IPS DF 6.9 (cell line): ENCODE measurements around the gene RRAS.

Source experiments
- DNase-seq: peaks from one replicate; pipeline ENCODE4 v3.0.0-alpha.2; 2013; ENCODE audit warnings: low read depth, low spot score
- H3K27ac ChIP-seq: one replicate; pipeline ENCODE4 v1.5.1; 2013; ENCODE audit warnings: low read length, control low read depth
- H3K27me3 ChIP-seq: 2 replicates; pipeline ENCODE4 v1.6.1; 2013; ENCODE audit warnings: mild to moderate bottlenecking, low read length; ENCODE audit not compliant: control insufficient read depth, insufficient read depth
- H3K36me3 ChIP-seq: 2 replicates; pipeline ENCODE4 v1.6.1; 2013; ENCODE audit warnings: low read length; ENCODE audit not compliant: control insufficient read depth, insufficient read depth
- H3K4me1 ChIP-seq: 2 replicates; pipeline ENCODE4 v1.6.1; 2013; ENCODE audit warnings: low read length; ENCODE audit not compliant: control insufficient read depth, insufficient read depth
- H3K4me3 ChIP-seq: 2 replicates; pipeline ENCODE4 v1.5.1; 2013; ENCODE audit warnings: mild to moderate bottlenecking, low read length
- H3K9me3 ChIP-seq: 2 replicates; pipeline ENCODE4 v1.6.1; 2013; ENCODE audit warnings: low read length, inconsistent platforms; ENCODE audit not compliant: control insufficient read depth, insufficient read depth
- WGBS: extraction: QIAGEN DNeasy Blood & Tissue Kit; methylation state at CpG from one replicate; pipeline ENCODE4 v1.1.7; 2013; ENCODE audit warnings: mixed read lengths, missing lambda C conversion rate; ENCODE audit not compliant: insufficient read length, insufficient coverage; 5-methylcytosine and 5-hydroxymethylcytosine counted together

The RRAS gene

DNA sequence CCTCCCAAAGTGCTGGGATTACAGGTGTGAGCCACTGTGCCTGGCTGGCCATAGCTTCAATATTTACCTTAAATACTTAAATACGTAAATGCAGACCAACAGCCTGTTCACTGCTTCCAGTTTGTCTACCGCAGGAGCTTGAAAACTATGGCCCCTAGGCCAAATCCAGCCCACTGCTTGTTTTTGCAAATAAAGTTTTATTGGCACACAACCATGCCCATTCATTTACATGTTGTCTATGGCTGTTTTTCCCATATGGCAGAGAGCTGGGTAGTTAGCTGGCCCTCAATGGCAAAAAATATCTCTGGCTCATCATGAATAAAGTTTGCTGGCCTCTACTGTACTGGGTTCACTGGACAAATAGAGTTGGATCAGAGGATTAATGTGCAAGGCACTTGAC lies 37.1 kb downstream of the RRAS start:
- H3K27me3 ChIP-seq: no peaks in the 10 kb centered on the region
- H3K4me3 ChIP-seq: no peak overlapping the region
- WGBS: no CpG with 5 or more reads among the region's 2 CpGs
- H3K4me1 ChIP-seq: no peaks in the 10 kb centered on the region
- H3K9me3 ChIP-seq: no peaks in the 10 kb centered on the region
- H3K27ac ChIP-seq: no peak overlapping the region
- no peak for DNase-seq
- peaks cover 35% of the 10 kb centered on the region for H3K36me3 ChIP-seq

DNA sequence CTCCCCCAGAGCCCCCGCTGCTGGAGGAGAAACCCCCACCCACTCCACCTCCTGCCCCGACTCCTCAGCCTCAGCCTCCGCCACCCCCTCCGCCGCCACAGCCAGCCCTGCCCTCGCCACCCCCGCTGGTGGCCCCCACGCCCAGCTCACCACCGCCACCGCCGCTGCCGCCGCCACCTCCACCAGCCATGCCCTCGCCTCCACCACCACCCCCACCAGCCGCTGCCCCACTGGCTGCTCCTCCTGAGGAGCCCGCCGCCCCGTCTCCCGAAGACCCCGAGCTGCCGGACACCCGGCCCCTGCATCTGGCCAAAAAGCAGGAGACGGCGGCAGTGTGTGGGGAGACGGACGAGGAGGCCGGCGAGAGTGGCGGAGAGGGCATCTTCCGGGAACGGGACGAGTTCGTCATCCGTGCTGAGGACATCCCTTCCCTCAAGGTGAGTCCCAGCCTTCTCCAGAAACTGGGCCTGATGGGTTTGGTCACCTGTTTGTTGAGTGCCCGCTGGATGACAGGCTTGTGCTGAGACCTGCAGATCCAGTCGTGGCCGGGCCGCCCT lies 38.4 kb downstream of the RRAS start:
- WGBS: no CpG with 5 or more reads among the region's 38 CpGs
- Histone ChIP-seq H3K27ac (no peak overlapping the region), H3K9me3 (no peaks in the 10 kb centered on the region)

DNA sequence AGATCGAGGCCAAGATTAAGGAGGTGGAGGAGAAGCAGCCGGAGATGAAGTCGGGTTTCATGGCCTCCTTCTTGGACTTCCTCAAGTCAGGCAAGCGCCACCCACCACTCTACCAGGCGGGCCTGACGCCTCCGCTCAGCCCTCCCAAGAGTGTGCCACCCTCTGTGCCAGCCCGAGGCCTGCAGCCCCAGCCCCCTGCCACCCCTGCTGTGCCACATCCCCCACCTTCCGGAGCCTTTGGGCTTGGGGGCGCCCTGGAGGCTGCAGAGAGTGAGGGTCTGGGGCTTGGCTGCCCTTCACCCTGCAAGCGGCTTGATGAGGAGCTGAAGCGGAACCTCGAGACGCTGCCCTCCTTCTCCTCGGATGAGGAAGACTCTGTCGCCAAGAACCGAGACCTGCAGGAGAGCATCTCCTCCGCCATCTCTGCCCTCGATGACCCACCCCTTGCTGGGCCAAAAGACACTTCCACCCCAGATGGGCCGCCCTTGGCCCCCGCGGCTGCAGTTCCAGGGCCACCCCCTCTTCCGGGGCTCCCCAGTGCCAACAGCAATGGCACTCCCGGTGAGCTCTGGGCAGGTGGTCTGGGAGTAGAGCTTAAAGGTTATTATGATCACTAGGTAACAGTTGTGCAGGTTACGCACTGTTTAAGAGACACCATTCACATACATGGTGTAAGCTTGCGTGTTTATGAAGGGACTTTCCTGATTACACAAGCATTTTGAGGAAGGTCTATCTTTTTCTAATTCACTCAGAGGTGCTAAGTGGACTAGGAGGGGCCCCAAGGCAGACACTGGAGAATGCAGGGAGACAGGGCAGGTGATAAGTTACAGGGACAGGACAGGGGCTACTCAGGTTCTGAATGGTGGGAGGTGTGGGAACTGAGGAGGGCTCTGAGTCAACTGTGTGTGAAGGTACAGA lies 40.3 kb downstream of the RRAS start:
- DNase-seq: no peak
- peaks cover 52% of the 10 kb centered on the region for H3K36me3 ChIP-seq
- H3K27ac ChIP-seq: no peak overlapping the region
- no peaks in the 10 kb centered on the region for H3K27me3 ChIP-seq
- H3K4me1 ChIP-seq: no peaks in the 10 kb centered on the region
- no peaks in the 10 kb centered on the region for H3K9me3 ChIP-seq
- H3K4me3 ChIP-seq: no peak overlapping the region
- no CpG with 5 or more reads among the region's 26 CpGs for WGBS

More for the DNA sequence above, 38.4 kb downstream of the RRAS start:
- Histone ChIP-seq H3K4me3 (no peak overlapping the region), H3K27me3 (no peaks in the 10 kb centered on the region), H3K36me3 (peaks cover 43% of the 10 kb centered on the region), H3K4me1 (no peaks in the 10 kb centered on the region)
- DNase-seq: no peak

DNA sequence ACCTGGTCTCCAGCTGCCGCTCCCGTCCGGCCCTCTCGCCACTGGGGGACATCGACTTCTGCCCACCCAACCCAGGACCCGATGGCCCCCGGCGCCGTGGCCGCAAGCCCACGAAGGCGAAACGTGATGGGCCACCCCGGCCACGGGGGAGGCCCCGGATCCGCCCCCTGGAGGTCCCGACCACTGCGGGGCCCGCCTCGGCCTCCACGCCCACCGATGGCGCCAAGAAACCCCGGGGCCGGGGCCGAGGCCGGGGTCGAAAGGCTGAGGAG lies 42.3 kb downstream of the RRAS start:
- no peaks in the 10 kb centered on the region for H3K9me3 ChIP-seq
- no peaks in the 10 kb centered on the region for H3K4me1 ChIP-seq
- no peak overlapping the region for H3K4me3 ChIP-seq
- no peak for DNase-seq
- no peak overlapping the region for H3K27ac ChIP-seq
- H3K27me3 ChIP-seq: no peaks in the 10 kb centered on the region
- WGBS: no CpG with 5 or more reads among the region's 29 CpGs
- peaks cover 54% of the 10 kb centered on the region for H3K36me3 ChIP-seq

DNA sequence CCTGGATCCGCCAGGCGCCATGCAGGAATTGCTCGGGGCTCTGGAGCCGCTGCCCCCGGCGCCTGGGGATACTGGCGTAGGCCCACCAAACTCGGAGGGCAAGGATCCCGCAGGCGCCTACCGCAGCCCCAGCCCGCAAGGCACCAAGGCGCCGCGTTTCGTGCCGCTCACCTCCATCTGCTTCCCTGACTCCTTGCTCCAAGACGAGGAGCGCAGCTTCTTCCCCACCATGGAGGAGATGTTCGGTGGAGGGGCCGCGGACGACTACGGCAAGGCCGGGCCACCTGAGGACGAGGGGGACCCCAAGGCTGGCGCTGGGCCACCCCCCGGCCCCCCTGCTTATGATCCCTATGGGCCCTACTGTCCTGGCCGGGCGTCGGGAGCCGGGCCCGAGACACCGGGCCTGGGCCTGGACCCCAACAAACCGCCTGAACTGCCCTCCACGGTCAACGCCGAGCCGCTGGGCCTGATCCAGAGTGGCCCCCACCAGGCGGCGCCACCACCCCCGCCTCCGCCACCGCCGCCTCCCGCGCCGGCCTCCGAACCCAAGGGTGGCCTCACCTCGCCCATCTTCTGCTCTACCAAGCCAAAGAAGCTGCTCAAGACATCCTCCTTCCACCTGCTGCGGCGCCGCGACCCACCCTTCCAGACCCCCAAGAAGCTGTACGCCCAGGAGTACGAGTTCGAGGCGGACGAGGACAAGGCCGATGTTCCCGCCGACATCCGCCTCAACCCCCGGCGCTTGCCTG lies 42.8 kb downstream of the RRAS start:
- no peaks in the 10 kb centered on the region for H3K4me1 ChIP-seq
- H3K9me3 ChIP-seq: no peaks in the 10 kb centered on the region
- no CpG with 5 or more reads among the region's 65 CpGs for WGBS
- no peak for DNase-seq
- H3K27me3 ChIP-seq: no peaks in the 10 kb centered on the region
- no peak overlapping the region for H3K4me3 ChIP-seq
- H3K27ac ChIP-seq: no peak overlapping the region
- H3K36me3 ChIP-seq: peaks cover 54% of the 10 kb centered on the region

DNA sequence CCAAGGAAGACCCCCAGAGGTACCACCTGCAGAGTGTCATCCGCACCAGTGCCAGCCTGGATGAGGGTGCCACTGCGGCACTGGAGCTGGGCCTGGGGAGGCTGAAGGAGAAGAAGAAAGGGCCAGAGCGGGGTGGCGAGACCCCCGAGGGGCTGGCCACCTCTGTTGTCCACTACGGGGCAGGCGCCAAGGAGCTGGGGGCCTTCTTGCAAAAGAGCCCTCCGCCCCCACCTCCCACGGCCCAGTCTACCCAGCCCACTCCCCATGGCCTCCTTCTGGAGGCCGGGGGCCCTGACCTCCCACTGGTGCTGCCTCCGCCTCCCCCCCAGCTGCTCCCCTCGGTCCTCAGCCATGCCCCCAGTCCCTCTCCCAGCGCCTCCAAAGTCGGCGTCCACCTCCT lies 43.5 kb downstream of the RRAS start:
- no CpG with 5 or more reads among the region's 15 CpGs for WGBS
- Histone ChIP-seq H3K9me3 (no peaks in the 10 kb centered on the region), H3K36me3 (peaks cover 47% of the 10 kb centered on the region)

DNA sequence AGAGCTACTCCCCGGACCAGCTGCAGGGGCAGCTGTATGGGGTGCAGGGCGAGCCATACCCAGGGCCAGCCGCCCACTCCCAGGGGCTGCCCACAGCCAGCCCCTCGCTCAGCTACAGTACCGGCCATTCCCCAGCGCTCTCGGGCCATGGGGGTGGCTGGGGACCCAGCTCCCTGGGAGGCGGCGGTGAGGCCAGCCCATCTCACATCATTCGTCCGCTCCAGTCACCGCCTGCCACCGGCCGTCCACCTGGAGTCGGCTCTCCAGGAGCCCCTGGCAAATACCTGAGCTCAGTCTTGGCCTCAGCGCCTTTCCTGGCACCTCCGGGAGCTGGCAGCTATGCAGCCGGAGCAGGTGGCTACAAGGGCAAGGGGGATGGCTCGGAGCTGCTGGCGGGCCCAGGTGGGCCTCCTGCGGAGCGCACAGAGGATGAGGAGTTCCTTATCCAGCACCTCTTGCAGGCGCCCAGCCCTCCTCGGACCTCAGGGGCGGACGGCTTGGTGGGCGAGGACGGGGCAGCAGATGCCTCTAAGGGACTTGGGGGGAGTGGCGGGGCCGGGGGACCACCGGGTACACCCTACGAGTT lies 44.0 kb downstream of the RRAS start:
- no CpG with 5 or more reads among the region's 32 CpGs for WGBS
- Histone ChIP-seq H3K27me3 (no peaks in the 10 kb centered on the region), H3K9me3 (no peaks in the 10 kb centered on the region), H3K27ac (no peak overlapping the region), H3K36me3 (peaks cover 46% of the 10 kb centered on the region), H3K4me3 (no peak overlapping the region), H3K4me1 (no peaks in the 10 kb centered on the region)
- DNase-seq: no peak

More for the DNA sequence above, 43.5 kb downstream of the RRAS start:
- H3K4me3 ChIP-seq: no peak overlapping the region
- H3K4me1 ChIP-seq: no peaks in the 10 kb centered on the region
- no peak for DNase-seq
- no peaks in the 10 kb centered on the region for H3K27me3 ChIP-seq
- no peak overlapping the region for H3K27ac ChIP-seq

DNA sequence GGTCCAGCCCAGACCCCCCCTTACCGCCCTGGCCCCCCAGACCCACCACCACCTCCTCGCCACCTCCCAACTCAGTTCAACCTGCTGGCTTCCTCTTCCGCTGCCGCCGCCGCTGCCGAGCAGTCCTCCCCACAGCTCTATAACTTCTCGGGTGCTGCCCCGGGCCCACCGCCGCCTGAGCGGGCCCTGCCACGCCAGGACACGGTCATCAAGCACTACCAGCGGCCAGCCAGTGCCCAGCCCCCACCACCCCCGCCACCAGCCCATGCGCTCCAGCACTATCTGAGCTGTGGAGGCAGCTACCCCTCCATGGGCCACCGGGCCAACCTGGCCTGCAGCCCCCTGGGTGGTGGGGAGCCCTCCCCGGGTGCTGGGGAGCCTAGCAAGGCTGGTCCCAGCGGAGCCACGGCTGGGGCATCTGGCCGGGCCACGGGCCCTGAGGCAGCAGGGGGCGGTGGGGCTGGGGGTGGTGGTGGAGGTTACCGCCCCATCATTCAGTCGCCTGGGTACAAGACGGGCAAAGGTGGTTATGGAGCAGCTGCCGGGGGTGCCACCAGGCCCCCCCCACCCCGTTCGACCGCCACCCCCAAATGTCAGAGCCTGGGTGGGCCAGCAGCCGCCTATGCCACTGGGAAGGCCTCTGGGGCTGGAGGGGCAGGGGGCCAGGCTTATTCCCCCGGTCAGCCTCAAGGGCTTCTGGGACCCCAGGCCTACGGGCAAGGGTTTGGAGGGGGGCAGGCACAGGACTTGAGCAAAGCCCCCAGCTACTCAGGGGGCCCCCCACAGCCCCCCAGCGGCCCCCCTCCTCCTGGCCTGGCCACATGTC lies 44.7 kb downstream of the RRAS start:
- H3K4me3 ChIP-seq: no peak overlapping the region
- peaks cover 45% of the 10 kb centered on the region for H3K36me3 ChIP-seq
- no peak for DNase-seq
- no peaks in the 10 kb centered on the region for H3K9me3 ChIP-seq
- no peak overlapping the region for H3K27ac ChIP-seq
- no peaks in the 10 kb centered on the region for H3K4me1 ChIP-seq
- WGBS: no CpG with 5 or more reads among the region's 35 CpGs
- H3K27me3 ChIP-seq: no peaks in the 10 kb centered on the region

DNA sequence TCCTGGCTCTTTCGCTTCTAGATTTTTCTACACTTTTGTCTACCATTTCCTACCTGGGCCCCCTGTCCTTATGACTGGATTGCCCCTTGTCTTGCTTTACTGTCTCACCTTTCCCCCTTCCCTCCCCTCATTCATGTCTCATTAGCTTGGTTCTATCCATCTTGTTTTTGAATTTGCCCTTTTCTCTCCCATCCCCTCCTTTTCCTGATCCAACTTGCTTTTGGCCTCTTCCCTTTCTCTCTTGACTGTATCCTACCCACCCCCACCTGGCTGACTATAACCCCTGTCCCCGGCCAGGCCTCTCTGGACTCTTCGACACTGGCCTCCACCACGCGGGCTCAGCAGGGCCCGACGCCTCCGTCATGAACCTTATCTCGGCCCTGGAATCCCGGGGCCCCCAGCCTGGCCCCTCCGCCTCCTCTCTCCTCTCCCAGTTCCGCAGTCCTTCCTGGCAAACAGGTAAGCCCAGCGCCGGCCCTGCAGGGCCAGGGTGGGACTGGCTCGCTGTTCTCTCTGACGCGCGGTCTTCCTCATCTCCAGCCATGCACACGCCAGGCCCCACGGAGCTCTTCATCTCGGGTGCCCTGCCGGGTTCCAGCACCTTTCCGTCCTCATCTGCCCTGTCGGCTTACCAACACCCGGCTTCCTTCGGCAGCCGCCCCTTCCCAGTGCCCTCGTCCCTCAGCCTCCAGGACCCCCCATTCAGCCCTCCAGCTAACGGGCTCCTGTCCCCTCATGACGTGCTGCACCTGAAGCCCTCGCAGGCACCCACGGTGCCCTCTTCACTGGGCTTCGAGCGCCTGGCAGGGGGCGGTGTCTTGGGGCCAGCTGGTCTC lies 45.6 kb downstream of the RRAS start:
- WGBS: no CpG with 5 or more reads among the region's 35 CpGs
- DNase-seq: no peak
- no peak overlapping the region for H3K4me3 ChIP-seq
- H3K36me3 ChIP-seq: peaks cover 37% of the 10 kb centered on the region
- no peaks in the 10 kb centered on the region for H3K9me3 ChIP-seq
- H3K27me3 ChIP-seq: no peaks in the 10 kb centered on the region
- no peak overlapping the region for H3K27ac ChIP-seq
- no peaks in the 10 kb centered on the region for H3K4me1 ChIP-seq
